ENCODE results near the gene SYCP2L. TPM values are rescaled to one million over a fixed set of nuclear protein-coding genes. Genes with fewer than 3 reads are reported as not detected.
"Not testable (repeated sequence)": the region's sequence is repeated elsewhere in the genome, so short reads cannot be mapped to it uniquely, and the experiment has no call there.

Gene SYCP2L
- total RNA-seq, 2 donors from 2014 or later, result 1.6 TPM; not detected in 1

DNA sequence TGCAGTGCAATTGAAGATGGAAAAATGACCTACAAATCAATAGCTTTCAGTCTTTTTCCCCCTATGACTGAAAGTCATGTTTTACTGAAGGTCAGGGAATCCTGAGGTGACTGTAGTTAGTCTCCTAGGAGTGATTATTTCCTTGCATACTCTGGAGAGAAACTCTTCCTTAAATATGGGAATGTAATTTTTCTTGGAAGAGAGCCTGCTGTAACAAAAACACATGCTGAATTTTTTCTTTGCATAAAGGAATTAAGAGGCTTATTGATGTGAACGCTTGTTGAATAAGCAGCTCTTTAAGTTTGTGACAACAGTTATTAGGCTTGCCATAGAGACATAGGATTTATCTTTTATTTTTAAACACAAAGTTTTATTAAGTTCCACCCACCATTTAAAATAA lies 92.8 kb downstream of the SYCP2L start:
- ATAC-seq (no peak), DNase-seq (ENCODE audit: low spot score) (no peak)
- Mint-ChIP-seq H3K9me3 (no peaks in the 10 kb centered on the region), H3K36me3 (no peaks in the 10 kb centered on the region), H3K4me1 (ENCODE audit: low read depth in 2 of 2) (no peaks in the 10 kb centered on the region), H3K27ac (no peak overlapping the region), H3K4me3 (no peak overlapping the region), H3K27me3 (peaks cover 12 to 27% of the 10 kb centered on the region in 2 donors)

DNA sequence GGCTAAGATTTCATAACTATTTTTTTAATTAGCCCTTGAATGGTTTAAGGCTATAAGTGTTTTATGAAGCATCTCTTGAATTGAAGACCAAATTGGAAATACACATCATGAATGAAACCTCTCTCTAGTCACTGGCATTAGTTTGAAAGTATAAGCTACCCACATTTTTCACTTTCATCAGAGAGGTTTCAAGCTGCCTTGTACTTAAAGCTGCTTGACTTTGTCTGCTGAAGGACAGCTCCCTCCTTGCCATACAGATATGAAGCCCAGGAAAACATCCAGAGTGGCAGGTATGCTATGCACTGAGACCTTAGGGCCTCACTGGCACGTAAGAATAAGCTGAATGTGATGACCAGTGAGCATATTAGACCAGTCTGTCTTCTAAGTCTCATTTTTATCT lies 94.6 kb downstream of the SYCP2L start:
- DNase-seq (ENCODE audit: low spot score) (no peak), ATAC-seq (no peak)
- Mint-ChIP-seq H3K4me3 (no peak overlapping the region), H3K27me3 (peaks cover 12 to 27% of the 10 kb centered on the region in 2 donors), H3K36me3 (no peaks in the 10 kb centered on the region), H3K4me1 (ENCODE audit: low read depth in 2 of 2) (no peaks in the 10 kb centered on the region), H3K27ac (no peak overlapping the region), H3K9me3 (no peaks in the 10 kb centered on the region)

DNA sequence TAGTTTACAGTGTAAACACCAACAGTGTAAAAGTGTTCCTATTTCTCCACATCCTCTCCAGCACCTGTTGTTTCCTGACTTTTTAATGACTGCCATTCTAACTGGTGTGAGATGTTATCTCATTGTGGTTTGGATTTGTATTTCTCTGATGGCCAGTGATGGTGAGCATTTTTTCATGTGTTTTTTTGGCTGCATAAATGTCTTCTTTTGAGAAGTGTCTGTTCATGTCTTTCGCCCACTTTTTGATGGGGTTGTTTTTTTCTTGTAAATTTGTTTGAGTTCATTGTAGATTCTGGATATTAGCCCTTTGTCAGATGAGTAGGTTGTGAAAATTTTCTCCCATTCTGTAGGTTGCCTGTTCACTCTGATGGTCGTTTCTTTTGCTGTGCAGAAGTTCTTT lies 98.1 kb downstream of the SYCP2L start:
- not testable (repeated sequence) for ATAC-seq; DNase-seq (ENCODE audit: low spot score); H3K4me1 Mint-ChIP-seq (ENCODE audit: low read depth in 2 of 2); H3K4me3 Mint-ChIP-seq; H3K36me3 Mint-ChIP-seq; H3K9me3 Mint-ChIP-seq; H3K27ac Mint-ChIP-seq
- peaks cover 13 to 29% of the 10 kb centered on the region in 2 donors for H3K27me3 Mint-ChIP-seq

DNA sequence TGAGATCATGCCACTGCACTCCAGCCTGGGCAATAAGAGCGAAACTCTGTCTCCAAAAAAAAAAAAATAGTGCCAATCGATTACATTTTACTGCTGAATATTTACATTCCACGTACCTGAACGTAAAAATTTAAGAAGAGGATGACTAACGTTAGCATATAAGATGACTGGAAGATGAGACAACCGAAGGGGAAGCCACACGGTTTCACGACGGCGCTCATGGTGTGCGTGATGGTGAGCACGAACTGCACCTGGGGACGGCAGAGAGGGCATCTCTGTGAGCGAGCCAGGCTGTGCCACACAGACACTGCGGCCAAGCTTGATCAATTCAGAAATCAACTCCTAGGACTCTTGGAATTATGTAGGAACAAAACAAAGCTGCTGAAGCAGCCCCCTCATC lies 102.7 kb downstream of the SYCP2L start:
- no peaks in the 10 kb centered on the region for H3K36me3 Mint-ChIP-seq
- H3K27me3 Mint-ChIP-seq, result peaks cover 5 to 14% of the 10 kb centered on the region in 2 donors
- ATAC-seq, result no peak
- H3K9me3 Mint-ChIP-seq, result peaks cover 2% of the 10 kb centered on the region
- no peak overlapping the region for H3K4me3 Mint-ChIP-seq
- no peak for DNase-seq (ENCODE audit: low spot score)
- H3K4me1 Mint-ChIP-seq (ENCODE audit: low read depth in 2 of 2), result no peaks in the 10 kb centered on the region
- H3K27ac Mint-ChIP-seq, result no peak overlapping the region

DNA sequence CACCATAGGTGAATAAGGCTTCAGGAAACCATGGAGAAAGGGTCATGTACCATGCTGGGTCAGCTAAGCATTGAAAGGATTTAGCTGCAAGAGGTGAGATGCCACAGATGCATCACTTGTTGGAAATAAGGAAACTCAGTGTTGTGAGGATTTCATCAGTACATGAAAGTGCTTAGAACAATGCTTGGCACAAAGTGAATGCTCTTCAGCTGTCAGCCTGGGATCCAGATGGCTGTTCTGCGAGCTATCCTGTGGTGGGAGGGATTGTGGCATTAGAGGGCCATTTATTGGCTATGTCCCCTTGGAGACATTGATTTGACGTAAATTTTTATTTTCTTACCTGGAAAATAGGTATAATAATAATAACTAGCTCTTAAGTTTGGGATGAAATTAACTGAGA lies 104.3 kb downstream of the SYCP2L start:
- Mint-ChIP-seq H3K9me3 (peaks cover 2% of the 10 kb centered on the region), H3K36me3 (no peaks in the 10 kb centered on the region), H3K27ac (no peak overlapping the region), H3K4me1 (ENCODE audit: low read depth in 2 of 2) (no peaks in the 10 kb centered on the region), H3K4me3 (no peak overlapping the region), H3K27me3 (peaks cover 5 to 14% of the 10 kb centered on the region in 2 donors)
- no peak for DNase-seq (ENCODE audit: low spot score)
- ATAC-seq, result no peak

DNA sequence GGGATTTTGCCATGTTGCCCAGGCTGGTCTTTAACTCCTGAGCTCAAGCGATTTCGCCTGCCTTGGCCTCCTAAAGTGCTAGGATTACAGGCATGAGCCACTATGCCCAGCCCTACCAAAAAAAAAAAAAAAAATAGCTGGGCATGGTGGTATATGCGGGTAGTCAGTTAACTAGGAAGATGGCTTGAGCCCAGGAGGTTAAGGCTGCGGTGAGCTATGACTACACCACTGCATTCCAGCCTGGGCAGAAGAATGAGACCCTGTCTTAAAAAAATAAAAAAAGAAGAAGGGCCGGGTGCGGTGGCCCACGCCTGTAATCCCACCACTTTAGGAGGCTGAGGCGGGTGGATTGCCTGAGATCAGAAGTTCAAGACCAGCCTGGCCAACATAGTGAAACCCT lies 107.0 kb downstream of the SYCP2L start:
- ATAC-seq, result no peak
- Mint-ChIP-seq H3K4me1 (ENCODE audit: low read depth in 2 of 2) (no peaks in the 10 kb centered on the region), H3K27ac (no peak overlapping the region), H3K9me3 (no peaks in the 10 kb centered on the region), H3K36me3 (no peaks in the 10 kb centered on the region), H3K27me3 (peaks cover under 1 to 3% of the 10 kb centered on the region in 2 donors), H3K4me3 (no peak overlapping the region)
- DNase-seq (ENCODE audit: low spot score), result no peak

DNA sequence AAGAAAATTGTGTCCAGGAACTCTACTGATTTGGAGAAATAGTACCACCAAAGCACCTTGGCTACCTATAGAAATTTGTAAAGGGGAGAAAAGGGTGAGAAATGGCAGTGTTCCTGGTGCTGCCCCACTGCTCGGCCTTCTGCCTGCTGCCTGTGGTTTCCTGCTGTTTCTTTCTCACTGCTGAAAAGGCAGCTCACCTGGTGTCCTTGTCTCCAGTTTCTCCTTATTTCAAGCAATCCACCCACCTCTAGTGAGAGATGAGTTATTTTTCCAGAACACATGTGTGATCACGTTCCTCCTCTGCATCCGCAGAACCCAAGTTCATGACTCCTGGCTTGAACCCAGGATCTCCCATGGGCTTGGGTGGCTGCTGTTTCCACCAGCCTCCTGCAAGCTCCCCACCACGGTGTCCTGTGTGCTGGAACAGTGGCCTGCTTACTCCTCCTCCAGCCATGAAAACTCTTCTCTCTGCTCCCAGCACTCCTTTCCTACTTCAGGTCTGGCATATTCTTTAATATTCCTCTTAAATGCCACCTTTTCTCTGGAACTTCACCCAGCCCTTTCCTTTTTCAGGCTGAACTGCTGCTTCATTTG lies 108.4 kb downstream of the SYCP2L start:
- Mint-ChIP-seq H3K9me3 (no peaks in the 10 kb centered on the region), H3K27ac (no peak overlapping the region), H3K4me1 (ENCODE audit: low read depth in 2 of 2) (no peaks in the 10 kb centered on the region), H3K36me3 (no peaks in the 10 kb centered on the region), H3K27me3 (peaks cover 6 to 8% of the 10 kb centered on the region in 2 donors), H3K4me3 (no peak overlapping the region)
- DNase-seq (ENCODE audit: low spot score) (no peak), ATAC-seq (no peak)

DNA sequence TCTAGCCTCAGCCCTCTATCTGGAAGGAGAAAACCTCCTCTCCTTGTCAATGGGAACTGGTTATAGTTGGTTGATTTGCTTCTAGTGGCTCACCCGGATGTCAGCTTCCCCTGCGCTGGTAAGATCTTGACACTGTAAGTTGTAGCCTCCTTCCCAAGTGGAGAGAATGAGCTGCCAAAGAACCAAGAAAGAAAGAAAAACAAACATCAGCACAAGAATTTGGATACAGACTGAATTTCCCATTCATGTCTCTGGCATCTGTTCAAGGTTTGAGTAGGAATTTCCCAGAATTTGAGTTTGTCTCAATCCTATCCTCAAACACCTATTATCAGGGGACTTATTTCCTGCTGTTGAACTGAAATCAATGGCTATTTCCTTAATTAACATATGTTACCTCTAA lies 113.1 kb downstream of the SYCP2L start:
- H3K36me3 Mint-ChIP-seq, result no peaks in the 10 kb centered on the region
- H3K27me3 Mint-ChIP-seq, result peaks cover 14 to 16% of the 10 kb centered on the region in 2 donors
- DNase-seq (ENCODE audit: low spot score) (no peak), ATAC-seq (no peak)
- H3K9me3 Mint-ChIP-seq, result no peaks in the 10 kb centered on the region
- no peak overlapping the region for H3K27ac Mint-ChIP-seq
- H3K4me1 Mint-ChIP-seq (ENCODE audit: low read depth in 2 of 2), result no peaks in the 10 kb centered on the region
- no peak overlapping the region for H3K4me3 Mint-ChIP-seq

DNA sequence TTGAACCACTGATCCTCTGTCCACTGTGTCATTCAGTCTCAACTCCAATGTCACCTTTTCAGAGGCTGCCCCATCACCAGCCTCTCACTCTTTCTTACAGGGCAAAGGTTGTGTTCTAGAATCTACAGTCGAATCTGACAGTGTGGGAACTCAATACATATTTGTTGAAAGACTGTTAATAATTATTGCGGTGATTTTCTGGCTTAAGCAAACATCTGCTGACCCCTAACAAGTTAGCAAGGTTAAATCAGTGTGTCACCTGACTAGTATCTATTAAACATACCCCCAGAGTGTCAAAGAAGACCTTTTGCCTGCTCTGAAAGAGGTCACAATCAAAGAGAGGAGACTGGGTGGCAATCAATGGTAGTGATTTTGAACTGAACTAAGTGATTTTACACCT lies 115.3 kb downstream of the SYCP2L start:
- no peaks in the 10 kb centered on the region for H3K4me1 Mint-ChIP-seq (ENCODE audit: low read depth in 2 of 2)
- no peak for DNase-seq (ENCODE audit: low spot score)
- no peak for ATAC-seq
- H3K4me3 Mint-ChIP-seq, result no peak overlapping the region
- H3K27ac Mint-ChIP-seq, result no peak overlapping the region
- H3K36me3 Mint-ChIP-seq, result no peaks in the 10 kb centered on the region
- no peaks in the 10 kb centered on the region for H3K9me3 Mint-ChIP-seq
- H3K27me3 Mint-ChIP-seq, result peaks cover 14 to 16% of the 10 kb centered on the region in 2 donors

DNA sequence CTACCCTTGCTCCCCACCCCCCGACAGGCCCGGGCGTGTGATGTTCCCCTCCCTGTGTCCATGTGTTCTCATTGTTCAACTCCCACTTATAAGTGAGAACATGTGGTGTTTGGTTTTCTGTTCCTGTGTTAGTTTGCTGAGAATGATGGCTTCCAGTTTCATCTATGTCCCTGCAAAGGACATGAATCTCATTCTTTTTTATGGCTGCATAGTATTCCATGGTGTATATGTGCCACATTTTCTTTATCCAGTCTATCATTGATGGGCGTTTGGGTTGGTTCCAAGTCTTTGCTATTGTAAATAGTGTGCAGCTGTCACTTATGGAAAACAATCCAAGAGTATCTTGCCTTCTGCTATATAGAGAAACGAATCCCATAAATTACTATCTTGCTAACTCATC lies 116.4 kb downstream of the SYCP2L start:
- ATAC-seq, result not testable (repeated sequence)

DNA sequence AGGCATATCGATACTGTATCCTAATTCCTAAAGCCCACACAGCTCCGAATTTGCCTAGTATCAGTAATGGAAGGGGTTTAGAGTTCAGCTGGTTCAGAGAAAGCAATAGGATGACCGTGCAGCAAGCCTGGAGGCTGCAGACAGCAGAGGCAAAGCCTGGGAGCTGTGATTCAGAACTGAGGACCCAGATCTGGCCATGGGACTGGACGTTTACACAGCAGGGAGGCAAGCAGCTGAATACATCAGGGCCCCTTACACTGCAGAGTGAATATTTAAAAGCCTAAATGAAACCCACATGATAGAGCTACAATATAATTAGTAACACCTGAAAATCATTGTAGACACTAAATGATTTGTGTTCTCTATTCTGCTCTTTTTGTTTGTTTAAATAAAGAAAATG lies 119.2 kb downstream of the SYCP2L start:
- DNase-seq (ENCODE audit: low spot score), result no peak
- Mint-ChIP-seq H3K27me3 (peaks cover 12 to 23% of the 10 kb centered on the region in 2 donors), H3K4me1 (ENCODE audit: low read depth in 2 of 2) (no peaks in the 10 kb centered on the region), H3K27ac (no peak overlapping the region), H3K9me3 (no peaks in the 10 kb centered on the region), H3K36me3 (no peaks in the 10 kb centered on the region), H3K4me3 (no peak overlapping the region)
- ATAC-seq, result no peak

More for the DNA sequence above, 116.4 kb downstream of the SYCP2L start:
- H3K4me1 Mint-ChIP-seq (ENCODE audit: low read depth in 2 of 2); H3K4me3 Mint-ChIP-seq; H3K36me3 Mint-ChIP-seq; H3K9me3 Mint-ChIP-seq; H3K27ac Mint-ChIP-seq; DNase-seq (ENCODE audit: low spot score): not testable (repeated sequence)
- H3K27me3 Mint-ChIP-seq, result peaks cover 14 to 21% of the 10 kb centered on the region in 2 donors

DNA sequence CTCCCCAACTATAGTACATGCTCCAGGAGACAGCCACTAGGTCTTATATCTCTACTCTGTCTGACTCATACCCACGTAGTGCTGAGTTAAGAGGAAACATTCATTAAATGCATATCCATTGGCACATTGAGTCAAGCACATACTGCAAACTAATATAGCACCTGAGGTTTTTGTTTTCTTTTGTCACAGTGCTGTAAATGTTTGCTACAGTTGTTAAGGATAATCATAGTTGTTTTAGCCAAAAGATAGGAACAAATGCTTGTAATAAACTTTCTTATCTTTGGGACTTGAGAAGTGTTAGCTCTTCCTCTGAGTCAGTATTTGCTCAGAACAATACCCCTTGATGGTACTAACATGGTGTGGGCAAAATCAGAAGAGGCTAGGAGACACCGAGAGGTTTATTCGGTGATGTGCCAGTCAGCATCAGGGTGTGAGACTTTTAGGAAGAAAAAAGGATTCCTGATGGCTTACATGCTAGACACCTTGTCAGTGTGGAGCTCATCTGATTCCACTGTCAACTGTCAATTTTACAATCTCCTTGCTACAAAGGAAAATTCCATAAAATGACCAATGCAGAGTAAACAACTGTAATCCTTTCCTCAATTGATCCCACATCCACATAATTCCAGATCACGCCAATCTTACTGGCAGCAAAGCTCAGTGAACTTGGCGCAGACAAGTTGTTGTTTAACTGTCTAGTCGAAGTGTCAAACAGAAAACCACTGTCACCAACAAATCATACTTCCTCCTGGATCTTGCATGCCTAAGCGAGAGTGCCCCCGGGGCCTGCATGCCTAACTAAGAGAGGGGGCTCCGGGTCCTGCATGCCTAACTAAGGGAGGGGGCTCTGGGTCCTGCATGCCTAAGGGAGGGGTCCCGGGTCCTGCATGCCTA lies 121.1 kb downstream of the SYCP2L start:
- Mint-ChIP-seq H3K27me3 (peaks cover 8 to 22% of the 10 kb centered on the region in 2 donors), H3K27ac (no peak overlapping the region), H3K9me3 (no peaks in the 10 kb centered on the region), H3K4me3 (no peak overlapping the region), H3K36me3 (no peaks in the 10 kb centered on the region), H3K4me1 (ENCODE audit: low read depth in 2 of 2) (no peaks in the 10 kb centered on the region)
- DNase-seq (ENCODE audit: low spot score), result no peak
- ATAC-seq, result peak in 1 of 2 donors; percentile 44

DNA sequence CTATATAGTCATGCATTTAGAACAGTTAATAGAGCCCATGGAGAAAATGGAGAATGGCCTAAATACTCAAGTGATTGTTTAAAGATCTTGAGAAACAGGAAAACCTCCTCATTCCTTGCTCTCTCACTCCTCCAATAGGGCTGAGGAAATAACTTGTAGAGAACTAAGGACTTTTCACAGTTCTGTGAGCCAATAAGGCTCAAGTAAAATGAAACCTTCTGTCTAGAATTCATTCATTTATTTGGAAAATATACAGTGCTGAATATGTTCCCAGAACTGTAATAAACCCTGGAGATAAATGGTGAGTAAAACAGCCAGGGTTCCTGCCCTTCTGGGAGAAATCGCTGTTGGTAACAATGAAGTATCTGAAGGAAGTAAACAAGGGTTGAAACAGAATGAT lies 122.0 kb downstream of the SYCP2L start:
- H3K9me3 Mint-ChIP-seq, result no peaks in the 10 kb centered on the region
- H3K4me3 Mint-ChIP-seq, result no peak overlapping the region
- H3K27me3 Mint-ChIP-seq, result peaks cover 14 to 31% of the 10 kb centered on the region in 2 donors
- H3K36me3 Mint-ChIP-seq, result no peaks in the 10 kb centered on the region
- ATAC-seq, result no peak
- no peaks in the 10 kb centered on the region for H3K4me1 Mint-ChIP-seq (ENCODE audit: low read depth in 2 of 2)
- H3K27ac Mint-ChIP-seq, result no peak overlapping the region
- DNase-seq (ENCODE audit: low spot score), result no peak

DNA sequence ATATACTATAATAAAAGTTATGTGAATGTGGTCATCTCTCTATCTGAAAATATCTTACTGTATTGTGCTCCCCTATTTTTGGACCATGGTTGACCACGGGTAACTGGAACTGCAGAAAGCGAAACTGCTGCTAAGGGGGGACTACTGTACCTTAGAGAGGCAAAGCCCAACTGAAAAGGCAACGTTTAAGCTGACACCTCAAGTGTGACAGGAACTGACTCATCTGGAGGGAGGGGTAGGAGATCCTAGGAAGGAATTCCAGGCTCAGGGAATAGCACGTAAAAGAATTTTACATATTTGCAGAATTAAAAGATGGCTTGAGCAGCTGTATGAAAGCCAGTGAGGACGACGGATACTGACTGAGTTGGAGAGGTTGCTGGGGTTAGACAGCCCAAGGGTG lies 122.5 kb downstream of the SYCP2L start:
- DNase-seq (ENCODE audit: low spot score) (no peak), ATAC-seq (no peak)
- peaks cover 14 to 31% of the 10 kb centered on the region in 2 donors for H3K27me3 Mint-ChIP-seq
- H3K36me3 Mint-ChIP-seq, result no peaks in the 10 kb centered on the region
- H3K27ac Mint-ChIP-seq, result no peak overlapping the region
- H3K9me3 Mint-ChIP-seq, result no peaks in the 10 kb centered on the region
- H3K4me3 Mint-ChIP-seq, result no peak overlapping the region
- no peaks in the 10 kb centered on the region for H3K4me1 Mint-ChIP-seq (ENCODE audit: low read depth in 2 of 2)
